D341Med (cell line): ENCODE measurements around the gene MGAT5.
A peak's percentile ranks its signal among the peaks of the same experiment; 100 is the strongest.
"Not testable (repeated sequence)": the region's sequence is repeated elsewhere in the genome, so short reads cannot be mapped to it uniquely, and the experiment has no call there.

Experiments
- DNase-seq: peaks from one replicate; pipeline ENCODE4 v3.0.0; 2012; ENCODE audit warnings: low spot score

MGAT5 gene

DNA sequence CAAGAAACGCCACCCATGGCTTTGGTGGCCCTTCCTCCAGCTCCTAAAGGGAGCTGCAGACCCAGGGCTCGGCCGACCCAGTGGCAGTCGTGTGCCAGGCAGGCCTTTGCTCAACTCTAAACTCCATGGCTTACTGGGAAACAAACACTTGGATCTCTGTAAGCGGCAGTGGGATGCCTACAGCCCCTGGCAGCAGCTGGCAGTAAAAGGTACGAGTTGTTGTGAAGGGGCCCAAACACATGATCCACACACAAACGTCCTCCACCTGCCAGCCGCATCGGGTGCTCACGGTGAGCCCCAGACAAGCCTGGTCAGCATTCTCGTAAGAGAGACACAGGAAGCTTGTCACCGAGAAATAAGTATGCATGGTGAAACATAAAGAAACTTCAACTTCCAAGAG, 214.9 kb downstream of the MGAT5 start:
- DNase-seq = no peak

DNA sequence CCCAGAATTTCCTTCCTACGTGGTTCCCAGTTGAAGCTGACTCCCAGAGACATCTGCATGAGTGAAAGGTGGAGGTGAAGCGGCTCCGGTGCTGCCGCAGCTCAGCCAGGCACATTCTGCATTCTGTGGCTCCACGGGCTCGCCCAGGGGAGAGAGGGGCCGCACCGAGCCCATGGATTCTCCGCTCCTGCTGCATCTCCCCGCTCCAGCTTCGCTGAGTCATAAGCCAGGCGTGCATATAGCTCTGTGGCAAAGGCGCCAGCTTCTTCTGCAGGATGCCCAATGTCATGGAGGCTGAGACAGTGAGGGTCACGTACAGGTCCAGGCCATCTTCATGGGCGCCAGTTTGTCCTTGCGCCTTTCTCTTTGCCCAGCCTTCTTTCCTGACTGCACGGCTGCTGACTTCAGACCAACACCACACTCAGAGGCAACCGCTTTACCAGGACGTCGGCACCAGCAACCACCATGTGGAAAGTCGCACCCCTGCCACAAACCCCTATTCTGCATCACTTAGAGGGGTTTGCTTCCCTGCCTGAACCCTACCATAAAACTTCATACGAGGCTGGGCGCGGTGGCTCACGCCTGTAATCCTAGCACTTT, 215.7 kb downstream of the MGAT5 start:
- DNase-seq = no peak

DNA sequence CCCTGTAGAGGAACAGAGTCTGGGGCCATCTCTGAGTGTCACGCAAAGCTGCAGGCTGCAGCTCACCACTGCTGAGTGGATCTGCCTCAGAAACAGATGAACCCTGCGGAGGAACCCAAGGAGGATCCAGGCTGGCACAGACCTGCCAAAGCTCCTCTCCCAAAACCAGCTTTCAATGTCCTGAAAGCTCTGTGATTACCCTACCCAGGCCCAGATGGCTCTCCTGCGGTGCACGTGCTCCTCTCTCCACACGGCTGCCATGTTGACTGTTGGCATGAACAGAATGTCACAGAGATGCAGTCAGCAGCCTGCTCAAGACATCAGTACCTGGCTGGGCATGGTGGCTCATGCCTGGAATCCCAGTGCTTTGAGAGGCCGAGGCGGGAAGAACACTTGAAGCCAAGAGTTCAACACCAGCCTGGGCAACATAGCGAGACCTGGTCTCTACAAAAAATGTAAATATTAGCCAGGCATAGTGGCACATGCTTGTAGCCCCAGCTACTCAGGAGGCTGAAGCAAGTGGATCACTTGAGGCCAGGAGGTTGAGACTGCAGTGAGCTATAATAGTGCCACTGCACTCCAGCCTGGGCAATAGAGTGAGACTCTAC, 216.8 kb downstream of the MGAT5 start:
- DNase-seq = no peak

DNA sequence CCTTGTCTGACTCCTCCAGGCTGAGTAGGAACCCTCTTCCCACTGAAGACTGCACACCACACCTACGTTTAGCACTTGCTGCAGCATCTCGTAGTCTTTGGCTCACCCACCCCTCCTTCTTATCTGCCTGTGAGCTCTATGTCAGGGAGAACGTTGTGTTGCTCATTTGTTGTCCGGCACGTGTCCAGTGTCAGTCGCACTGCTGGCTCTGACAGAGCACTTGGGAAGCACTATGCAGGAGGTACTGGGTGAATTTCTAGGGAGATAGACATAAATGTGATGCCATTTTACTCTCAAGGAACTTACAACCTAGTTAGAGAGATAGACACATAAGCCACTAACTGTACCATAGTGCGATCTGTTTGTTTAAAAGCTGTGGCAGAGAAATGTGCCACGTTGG, 223.1 kb downstream of the MGAT5 start:
- not testable (repeated sequence) for DNase-seq

DNA sequence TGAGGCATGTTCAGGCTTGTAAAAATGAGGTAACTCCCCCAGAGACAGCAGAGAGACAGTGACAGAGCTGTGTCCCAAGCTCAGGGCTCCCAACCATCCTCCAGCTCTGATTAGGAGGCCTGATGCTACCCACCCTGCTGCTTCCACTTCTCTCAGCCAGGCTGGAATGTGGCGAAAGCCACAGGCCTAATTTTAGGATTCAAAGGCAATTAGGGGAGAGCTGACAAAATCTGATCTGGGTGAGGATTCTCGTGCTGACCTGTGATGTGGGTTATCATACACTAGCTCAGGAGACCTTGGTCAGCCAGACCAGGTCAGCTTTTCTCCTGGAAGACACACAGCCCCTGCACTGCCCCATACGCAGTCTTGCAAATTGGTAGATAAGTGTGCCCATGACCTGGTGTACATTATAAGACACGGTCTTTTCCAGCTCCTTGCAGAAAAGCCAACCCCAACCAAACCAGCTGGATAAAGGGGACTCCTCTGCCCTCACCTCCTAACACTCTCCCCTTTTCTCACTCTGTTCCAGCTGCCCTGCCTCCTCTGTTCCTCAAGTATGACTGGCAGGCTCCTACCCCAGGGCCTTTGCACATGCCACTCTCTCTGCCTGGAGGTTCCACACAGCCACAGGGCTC, 225.9 kb downstream of the MGAT5 start:
- DNase-seq = no peak

DNA sequence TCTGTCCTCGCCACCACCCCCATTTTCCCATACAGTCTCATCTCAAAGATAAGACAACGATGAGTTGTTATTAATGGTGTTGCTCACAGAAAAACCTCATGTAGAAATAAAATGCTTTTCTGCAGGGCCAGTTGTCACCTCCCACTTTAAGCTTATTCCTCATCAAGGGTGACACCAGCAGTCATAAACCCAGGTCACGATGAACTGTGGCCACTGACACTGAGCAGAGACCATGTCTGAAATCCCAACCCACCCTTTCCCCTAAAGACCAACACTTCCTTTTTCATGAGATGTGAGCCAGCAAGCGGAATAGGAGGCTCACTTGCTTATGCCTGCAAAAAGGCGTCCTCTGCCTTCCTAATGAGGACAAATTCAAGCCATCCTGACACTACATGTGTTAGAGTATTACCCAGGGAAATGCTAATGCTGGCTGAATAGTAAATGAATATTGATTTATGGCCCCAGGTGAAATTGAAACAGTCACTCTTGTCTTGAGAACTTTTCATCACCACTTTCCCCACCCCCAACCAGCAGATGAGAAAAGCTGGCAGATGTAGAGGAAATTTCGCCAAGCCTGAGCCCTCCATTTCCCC, 228.4 kb downstream of the MGAT5 start:
- DNase-seq = no peak

DNA sequence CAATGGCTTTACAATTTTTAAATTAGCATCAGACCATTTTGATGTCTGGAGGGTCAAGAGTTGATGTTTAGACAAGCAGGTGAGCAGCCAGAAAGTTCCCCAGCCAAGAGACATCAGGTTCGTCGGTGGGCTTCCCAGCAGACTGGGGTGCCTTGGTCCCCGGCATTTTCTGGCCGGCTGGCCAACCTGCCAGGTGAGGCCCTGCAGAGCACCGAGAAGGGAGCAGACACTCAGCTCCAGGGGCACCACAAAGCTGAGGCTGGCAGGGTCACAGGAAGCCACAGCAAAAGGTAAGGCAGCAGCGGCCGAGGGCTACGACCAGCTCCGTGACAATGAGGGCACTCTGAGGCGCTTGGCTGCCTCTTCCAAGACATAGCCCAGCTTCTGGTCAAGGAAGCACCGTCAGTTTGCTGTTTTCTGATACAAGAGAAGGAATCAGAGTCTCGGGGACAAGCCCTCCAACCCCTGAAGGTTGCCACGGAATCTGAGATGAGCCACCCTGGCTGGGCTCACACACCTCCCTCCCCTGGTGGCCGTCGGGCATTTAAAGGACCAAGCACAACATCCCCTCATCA, 229.0 kb downstream of the MGAT5 start:
- no peak for DNase-seq

DNA sequence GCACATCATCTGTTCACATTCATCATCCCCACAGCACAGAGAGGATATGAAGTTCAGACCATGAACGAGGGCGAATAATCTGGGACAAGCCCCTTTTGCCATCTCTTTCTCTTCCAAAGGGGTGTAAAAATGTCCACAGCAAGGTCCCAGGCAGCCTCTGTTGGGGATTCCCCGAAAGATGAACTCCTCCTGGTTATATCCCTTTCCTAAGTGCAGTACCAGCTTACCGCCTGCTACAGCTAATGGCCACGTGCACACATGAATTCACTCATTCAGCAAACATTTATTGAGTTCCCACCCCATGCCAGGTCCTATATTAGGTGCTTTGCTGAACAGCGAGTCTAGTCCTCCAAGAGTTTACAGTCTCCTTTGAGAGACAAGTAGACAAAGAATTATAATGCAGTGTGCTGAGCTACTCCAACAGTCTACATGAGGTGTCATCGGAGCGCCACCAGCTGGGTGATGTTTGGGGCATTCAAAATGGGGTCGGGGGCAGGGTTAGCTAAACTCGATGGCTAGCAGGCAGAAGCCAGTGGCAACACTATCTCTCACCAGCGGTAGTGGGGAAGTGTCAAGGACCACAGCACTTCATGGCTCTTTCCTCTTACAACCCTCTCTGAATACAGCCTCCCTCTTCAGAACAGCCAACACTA, 236.0 kb downstream of the MGAT5 start:
- DNase-seq = no peak

DNA sequence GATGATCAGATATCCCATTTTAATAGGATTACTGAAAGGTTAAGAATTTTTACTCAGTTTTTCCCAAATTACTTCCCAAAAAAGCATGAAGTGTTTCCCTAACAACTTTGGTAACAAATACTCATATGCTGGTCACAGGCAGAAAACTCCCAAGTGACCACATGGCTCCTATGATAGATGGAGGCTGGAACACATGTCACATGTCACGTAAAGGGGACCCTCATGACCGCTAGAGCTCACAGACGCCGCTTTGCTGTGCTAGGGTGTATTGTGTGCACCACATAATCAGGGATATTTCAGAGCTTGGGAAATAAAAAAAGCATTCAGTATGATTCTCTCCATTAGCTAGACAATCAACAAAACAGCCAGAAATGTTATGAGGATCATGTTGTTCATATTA, 236.7 kb downstream of the MGAT5 start:
- no peak for DNase-seq

DNA sequence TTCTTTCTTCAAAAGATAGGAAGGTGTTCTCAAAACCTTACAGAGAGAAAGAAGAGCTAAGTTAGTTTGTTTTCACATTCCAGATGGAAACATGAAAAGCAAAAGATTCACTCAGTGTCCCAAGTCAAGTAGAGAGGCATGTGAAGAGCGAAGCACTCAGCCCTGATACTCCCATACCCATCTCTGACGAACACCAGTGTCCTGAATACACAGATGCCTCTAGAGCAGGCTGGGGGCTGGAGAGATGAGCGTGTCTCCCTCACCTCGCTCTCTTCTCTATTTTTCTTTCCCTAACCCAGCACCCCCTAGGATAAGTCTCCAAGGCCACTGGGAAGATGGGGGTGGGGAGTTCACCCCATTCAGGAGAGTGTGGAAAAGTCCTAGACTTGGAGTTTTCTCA, 237.2 kb downstream of the MGAT5 start:
- DNase-seq = no peak

DNA sequence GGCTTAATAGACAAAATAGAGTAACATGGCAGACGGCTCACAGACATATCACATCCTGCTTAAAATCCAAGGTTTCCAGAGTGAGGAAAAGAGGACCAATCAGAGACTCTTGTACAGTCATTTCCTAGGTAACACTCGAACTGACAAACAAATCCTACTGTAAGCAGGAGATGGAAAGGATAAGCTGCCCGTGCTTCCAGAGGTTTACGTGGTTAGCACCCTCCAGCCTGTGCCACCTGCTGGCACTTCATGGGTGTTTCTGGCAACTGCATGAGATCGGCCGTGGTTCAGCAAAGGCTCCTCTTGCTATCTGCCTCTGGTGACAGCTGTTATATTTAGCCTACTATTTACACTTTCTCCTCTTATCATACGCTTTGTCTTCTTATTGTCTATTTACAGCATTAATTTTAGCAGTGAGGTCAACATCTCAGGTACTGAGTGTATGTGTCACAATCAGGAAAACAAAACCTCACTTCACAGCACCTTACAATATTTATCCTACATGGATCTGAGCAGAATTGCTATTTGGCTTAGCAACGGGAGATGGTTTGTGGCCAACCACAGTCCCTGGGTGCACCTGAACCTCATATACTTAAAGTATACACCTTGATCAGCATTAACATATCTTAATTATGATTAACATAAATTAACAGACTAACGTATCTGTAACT, 238.0 kb downstream of the MGAT5 start:
- peak; percentile 77 for DNase-seq

DNA sequence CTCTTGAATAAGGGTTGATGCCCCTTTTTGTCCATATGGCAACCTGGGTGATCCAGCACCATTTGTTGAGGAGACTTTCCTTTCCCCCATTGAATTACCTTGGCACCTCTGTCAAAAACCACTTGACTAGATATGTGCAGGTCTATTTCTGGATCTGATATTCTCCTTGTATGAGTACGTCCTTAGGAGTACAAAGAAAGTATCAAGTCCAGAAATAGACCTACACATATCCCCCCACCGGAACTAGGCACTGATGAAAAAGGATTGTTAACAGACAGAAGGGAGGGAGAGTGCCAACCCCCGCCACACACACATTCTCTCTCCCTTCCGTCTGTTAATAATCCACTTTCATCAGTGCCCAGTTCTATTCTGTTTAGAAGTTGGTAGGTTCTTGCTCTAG, 239.9 kb downstream of the MGAT5 start:
- DNase-seq = no peak

DNA sequence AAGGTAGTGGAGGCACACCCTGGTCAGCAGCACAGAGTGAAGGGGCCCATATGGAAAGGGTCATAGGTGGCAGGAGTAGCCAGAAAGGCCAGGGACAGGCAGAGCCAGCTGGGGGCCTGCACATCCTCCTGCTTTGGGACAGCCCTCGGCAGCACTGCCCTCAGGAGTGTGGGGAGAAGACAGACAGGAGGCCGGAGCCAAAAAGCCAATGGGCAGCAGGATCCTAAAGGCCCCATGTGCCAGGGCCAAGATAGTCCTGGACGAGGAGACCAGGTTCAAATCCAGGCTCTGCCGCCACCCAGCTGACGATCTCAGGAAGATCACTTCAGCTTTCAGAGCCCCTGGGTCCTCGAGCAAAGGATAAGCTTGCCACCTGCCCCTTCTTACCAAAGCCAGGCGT, 244.8 kb downstream of the MGAT5 start:
- no peak for DNase-seq

DNA sequence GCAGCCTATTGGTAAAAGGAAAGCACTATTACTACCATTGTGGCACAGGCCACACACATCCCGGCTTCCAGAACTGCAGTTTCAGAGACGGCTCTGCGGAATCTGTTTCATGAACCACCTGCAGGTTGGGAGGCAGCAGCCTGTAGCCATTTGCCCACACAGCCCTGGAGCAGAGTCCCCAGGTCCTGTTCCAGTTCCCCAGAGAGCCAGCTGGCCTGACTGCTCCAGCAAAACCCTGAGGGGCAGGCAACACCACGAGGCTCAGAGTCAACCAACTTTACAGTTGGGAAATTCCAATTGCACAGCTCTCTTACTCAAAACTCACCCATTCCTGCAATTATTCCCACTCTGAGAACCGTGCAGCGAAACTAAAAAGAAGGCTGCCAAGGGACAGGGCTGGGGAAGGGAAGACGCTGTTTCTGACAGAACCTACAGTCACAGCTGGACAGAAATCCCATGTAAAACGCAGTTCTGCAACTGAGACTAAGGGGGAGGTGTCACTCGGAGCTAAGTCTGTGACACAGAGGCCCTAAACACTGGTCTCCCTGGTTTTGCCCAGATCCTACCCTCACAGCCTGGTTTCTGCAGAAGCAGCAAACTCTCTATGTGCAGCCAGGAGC, 245.5 kb downstream of the MGAT5 start:
- no peak for DNase-seq

DNA sequence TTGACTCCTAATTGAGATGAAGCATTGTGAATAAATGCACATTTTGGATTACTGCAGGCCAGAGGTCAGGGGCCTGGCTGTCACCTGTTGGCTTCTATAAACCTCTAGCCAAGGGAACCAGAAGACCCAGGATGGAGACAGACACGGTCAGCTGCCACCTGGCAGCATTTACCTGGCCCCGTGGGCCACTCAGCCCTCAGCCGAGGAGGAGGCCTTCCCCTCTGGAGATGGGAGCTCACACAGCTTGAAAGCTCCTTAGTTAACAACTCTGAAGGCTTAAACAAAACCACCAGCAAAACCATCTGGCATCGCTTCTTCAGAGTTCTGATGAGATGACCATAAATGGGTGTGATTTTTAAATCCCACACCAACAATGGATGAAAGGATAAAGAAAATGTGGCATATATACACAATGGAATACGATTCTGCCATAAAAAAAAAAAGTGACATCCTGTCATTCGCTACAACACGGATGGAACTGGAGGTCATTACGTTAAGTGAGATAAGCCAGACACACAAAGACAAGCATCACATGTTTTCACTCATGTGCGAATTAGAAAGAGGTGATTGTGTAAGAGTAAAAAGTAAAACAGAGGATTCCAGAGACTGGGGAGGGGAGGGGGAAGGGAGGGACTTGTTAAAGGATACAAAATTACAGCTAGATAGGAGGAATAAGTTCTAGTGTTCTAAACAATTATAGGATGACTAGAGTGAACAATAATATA, 246.5 kb downstream of the MGAT5 start:
- no peak for DNase-seq

DNA sequence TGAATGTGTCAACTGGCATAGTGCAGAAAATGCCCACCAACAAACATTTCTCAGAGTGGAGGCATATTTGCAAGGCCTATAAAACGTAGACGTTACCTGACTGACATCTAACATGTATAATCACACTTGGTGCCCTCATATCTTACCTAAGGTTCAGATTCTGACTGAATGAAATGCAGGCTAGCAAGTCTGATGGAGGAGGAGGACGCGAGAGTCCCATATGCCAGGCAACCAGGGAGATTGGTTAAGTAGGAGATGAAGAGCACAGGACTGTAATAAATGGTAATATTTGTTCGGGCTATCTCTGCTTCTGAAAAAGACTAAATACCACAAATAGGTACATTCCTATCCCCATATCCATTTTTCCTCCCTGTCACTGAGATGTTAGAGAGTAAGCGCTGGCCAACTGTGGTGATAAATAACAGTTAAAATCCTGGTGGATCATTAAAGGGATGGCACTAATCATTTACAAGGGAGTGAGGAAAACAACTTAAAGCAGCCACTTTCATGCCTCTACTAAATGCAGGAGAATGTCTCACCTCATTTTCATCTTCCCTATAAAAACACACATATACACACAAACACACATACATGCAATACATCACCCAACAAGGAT, 247.7 kb downstream of the MGAT5 start:
- DNase-seq = no peak

DNA sequence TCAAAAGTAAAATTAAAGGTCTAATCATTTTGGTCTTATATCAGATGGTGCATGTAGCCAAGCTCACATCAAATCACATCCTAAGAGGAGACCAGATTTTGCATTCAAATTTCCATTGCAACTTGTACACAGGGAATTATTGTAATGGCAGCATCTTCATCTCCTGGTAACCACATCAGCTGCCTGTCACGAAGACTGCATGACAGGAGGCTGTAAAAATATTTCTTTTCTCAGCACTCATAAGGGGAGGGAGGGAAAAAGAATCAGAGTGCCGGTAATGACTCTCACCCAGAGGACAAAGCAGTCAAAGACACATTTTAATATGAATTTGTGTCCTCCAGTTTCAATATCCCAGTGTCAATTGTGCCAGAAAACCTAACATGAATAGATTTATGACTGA, 248.2 kb downstream of the MGAT5 start:
- DNase-seq = no peak
